ENCODE data around the gene RND2. TPM values are rescaled to one million over a fixed set of nuclear protein-coding genes. Genes with fewer than 3 reads are reported as not detected.
A peak's percentile ranks its signal among the peaks of the same experiment; 100 is the strongest.

Gene RND2
- total and polyA plus RNA-seq, 2 of the 13 experiments (the other 11 are each of a cell fraction or from before 2014, with no cell fraction given), result 0.05 to 0.11 TPM

DNA sequence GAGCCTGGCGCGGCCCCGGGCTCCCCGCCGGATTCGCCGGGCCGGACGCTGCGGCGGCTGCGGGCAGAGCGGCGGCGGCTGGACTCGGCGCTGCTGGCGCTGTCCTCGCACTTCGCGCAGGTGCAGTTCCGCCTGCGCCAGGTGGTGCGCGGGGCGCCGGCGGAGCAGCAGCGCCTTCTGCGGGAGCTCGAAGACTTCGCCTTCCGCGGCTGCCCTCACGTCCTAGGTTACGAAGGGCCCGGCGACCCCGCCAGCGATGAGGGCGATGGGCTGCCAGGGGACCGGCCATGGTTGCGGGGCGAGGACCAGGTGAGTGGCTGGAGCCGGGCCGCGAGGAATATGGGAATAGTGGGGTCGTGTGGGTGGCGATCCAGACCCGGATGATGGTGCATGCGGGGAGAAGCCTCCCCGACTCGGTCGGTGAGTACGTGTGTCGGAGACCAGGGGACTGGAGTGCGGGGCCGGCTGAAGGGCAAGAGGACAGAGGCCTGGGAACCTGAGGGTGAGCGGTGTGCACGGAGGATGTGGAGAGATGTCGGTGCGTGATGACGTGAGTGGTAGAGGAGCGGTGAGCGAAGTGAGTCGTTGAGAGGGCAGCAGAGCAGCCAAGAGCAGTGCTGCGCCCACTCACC, 44.1 kb upstream of the RND2 start (continued):
- TF ChIP-seq, protein P1, sequence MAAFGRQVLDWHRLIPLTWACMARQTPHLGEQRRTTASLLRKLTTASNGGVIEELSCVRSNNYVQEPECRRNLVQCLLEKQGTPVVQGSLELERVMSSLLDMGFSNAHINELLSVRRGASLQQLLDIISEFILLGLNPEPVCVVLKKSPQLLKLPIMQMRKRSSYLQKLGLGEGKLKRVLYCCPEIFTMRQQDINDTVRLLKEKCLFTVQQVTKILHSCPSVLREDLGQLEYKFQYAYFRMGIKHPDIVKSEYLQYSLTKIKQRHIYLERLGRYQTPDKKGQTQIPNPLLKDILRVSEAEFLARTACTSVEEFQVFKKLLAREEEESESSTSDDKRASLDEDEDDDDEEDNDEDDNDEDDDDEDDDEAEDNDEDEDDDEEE (CRISPR knock-in tag; IDR thresholded peaks at IDR 0.05), result peak; percentile 73
- TF ChIP-seq TCF7L2 (IDR thresholded peaks at IDR 0.05; ENCODE audit: low read depth, low read length) (no peak), DNMT3B (CRISPR knock-in tag; conservative IDR thresholded peaks at IDR 0.05) (no peak), ZNF501 (CRISPR knock-in tag; IDR thresholded peaks at IDR 0.05) (peak; percentile 38; the same call in 1 of the 2 replicates), ZNF724P (CRISPR knock-in tag; IDR thresholded peaks at IDR 0.05; ENCODE audit: borderline replicate concordance) (peak; percentile 31; the same call in 1 of the 2 replicates), ZFP82 (CRISPR knock-in tag; IDR thresholded peaks at IDR 0.05; ENCODE audit: borderline replicate concordance) (peak; percentile 26; the same call in 1 of the 2 replicates), ISL2 (CRISPR knock-in tag; IDR thresholded peaks at IDR 0.05) (no peak), FOSL2 (CRISPR knock-in tag; IDR thresholded peaks at IDR 0.05) (no peak; the same call in 1 of the 2 replicates), LCORL (IDR thresholded peaks at IDR 0.05) (no peak), LCORL (CRISPR knock-in tag; IDR thresholded peaks at IDR 0.05) (peak; percentile 43; the same call in 1 of the 2 replicates), CBFB (CRISPR knock-in tag; IDR thresholded peaks at IDR 0.05) (no peak), ZNF331 (CRISPR knock-in tag; IDR thresholded peaks at IDR 0.05) (no peak), HDAC1 (CRISPR knock-in tag; IDR thresholded peaks at IDR 0.05) (peak; percentile 35; the same call in 1 of the 2 replicates), TBX2 (CRISPR knock-in tag; IDR thresholded peaks at IDR 0.05; ENCODE audit: borderline replicate concordance) (no peak; the same call in 1 of the 2 replicates), NCOA5 (CRISPR knock-in tag; IDR thresholded peaks at IDR 0.05) (no peak), MIER2 (CRISPR knock-in tag; IDR thresholded peaks at IDR 0.05) (no peak), TEAD2 (CRISPR knock-in tag; IDR thresholded peaks at IDR 0.05) (no peak), HCFC1 (IDR thresholded peaks at IDR 0.05; ENCODE audit: low read depth, low read length) (no peak), HDAC6 (IDR thresholded peaks at IDR 0.05; ENCODE audit: low read depth, low read length) (no peak)
- TF ChIP-seq, protein P2, sequence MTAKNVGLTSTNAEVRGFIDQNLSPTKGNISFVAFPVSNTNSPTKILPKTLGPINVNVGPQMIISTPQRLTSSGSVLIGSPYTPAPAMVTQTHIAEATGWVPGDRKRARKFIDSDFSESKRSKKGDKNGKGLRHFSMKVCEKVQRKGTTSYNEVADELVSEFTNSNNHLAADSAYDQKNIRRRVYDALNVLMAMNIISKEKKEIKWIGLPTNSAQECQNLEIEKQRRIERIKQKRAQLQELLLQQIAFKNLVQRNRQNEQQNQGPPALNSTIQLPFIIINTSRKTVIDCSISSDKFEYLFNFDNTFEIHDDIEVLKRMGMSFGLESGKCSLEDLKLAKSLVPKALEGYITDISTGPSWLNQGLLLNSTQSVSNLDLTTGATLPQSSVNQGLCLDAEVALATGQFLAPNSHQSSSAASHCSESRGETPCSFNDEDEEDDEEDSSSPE (CRISPR knock-in tag; IDR thresholded peaks at IDR 0.05), result 0 out of 2 replicates have a peak, but pooled peaks have one; percentile 10
- TF ChIP-seq, protein P3, sequence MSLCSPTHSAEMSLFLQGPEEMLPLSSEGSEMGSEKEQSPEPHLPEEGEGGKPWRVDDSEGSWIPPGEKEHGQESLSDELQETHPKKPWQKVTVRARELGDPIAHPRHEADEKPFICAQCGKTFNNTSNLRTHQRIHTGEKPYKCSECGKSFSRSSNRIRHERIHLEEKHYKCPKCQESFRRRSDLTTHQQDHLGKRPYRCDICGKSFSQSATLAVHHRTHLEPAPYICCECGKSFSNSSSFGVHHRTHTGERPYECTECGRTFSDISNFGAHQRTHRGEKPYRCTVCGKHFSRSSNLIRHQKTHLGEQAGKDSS (CRISPR knock-in tag; IDR thresholded peaks at IDR 0.05; ENCODE audit: borderline replicate concordance, low read depth), result peak; percentile 29; the same call in 1 of the 2 replicates
- TF ChIP-seq, protein P4, sequence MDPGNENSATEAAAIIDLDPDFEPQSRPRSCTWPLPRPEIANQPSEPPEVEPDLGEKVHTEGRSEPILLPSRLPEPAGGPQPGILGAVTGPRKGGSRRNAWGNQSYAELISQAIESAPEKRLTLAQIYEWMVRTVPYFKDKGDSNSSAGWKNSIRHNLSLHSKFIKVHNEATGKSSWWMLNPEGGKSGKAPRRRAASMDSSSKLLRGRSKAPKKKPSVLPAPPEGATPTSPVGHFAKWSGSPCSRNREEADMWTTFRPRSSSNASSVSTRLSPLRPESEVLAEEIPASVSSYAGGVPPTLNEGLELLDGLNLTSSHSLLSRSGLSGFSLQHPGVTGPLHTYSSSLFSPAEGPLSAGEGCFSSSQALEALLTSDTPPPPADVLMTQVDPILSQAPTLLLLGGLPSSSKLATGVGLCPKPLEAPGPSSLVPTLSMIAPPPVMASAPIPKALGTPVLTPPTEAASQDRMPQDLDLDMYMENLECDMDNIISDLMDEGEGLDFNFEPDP (CRISPR knock-in tag; conservative IDR thresholded peaks at IDR 0.05), result peak; percentile 99
- TF ChIP-seq, protein P5, sequence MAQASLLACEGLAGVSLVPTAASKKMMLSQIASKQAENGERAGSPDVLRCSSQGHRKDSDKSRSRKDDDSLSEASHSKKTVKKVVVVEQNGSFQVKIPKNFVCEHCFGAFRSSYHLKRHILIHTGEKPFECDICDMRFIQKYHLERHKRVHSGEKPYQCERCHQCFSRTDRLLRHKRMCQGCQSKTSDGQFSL (CRISPR knock-in tag; IDR thresholded peaks at IDR 0.05), result no peak
- TF ChIP-seq, protein P6, sequence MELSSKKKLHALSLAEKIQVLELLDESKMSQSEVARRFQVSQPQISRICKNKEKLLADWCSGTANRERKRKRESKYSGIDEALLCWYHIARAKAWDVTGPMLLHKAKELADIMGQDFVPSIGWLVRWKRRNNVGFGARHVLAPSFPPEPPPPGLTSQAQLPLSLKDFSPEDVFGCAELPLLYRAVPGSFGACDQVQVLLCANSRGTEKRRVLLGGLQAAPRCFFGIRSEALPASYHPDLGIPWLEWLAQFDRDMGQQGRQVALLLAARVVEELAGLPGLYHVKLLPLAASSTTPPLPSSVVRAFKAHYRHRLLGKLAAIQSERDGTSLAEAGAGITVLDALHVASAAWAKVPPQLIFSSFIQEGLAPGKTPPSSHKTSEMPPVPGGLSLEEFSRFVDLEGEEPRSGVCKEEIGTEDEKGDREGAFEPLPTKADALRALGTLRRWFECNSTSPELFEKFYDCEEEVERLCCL (CRISPR knock-in tag; IDR thresholded peaks at IDR 0.05; ENCODE audit: borderline replicate concordance), result no peak

Data from HepG2 (cell line).